ENCODE data around the gene TAGLN3.
A peak's percentile ranks its signal among the peaks of the same experiment; 100 is the strongest.

Gene TAGLN3

DNA sequence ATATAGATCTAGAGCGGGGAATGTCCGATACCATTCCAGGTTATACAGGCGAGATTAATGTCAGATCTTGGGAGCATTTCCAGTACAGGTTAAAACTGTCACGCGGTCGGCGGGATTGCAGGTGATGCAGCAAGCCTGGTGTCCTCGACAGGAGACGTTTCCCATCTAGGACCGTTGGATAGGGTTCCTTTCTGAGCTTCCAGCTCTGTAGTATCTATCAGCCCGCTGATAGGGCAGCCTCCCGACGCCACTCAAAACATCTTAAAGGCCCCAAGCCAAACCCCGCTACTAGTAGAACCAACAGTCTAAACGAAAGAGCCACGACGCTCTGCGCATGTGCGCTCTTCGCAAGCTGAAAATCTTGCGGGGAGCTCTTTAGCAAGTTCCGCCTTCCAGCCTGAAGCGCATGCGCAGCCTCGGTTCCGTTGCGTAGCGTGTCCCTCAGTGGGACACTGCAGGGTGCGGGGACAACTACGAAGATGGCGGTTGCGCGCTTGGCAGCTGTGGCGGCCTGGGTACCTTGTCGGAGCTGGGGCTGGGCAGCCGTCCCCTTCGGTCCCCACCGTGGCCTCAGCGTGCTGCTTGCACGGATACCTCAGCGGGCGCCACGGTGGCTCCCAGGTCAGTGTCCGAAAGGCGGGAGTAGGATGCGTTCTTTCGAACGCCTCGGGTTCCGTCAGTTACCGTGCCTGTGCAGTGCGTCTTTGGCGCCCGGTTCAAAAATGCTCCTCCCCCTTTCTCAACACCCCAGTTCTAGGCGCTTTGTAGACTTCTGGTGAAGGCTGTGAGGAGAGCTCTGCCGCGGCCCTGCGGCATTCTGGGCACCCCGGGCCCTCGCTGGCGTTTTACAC lies 19.9 kb upstream of the TAGLN3 start, which contains the start of gene ABHD10:
ABHD10 (plus strand) TSS at position 444 of the 851 bp plus-strand sequence; CDS start at position 480, 36 bp downstream.
- peak; percentile 80 to 96 (median 94) for DNase-seq

DNA sequence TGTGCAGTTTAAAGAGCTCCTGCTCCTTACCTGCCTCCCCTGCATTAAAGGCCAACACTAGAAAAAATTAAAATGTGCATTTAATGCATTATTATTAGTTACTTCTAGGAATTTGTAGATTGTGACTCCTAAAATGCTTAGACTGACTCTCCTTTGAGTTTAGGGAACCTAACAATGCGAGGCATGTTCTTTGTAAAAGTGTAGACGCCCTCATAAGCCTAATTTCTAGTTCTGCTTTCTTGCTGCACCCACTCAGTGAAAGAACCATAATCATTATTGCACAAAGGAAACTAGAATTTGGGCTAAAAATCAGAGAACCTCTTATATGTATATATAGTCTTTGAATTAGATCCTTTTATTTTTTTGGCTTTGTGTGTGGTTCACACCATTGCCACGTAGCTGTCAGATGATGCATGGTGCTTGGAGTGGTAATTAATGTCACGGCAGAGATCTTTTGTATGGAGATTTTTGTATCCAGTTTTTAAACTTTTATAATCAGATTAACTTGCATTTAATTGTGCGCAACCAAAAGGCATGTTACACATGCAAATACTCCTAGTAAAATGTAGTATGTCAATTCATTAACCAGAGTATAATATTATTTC lies 19.2 kb upstream of the TAGLN3 start:
- no peak for DNase-seq

DNA sequence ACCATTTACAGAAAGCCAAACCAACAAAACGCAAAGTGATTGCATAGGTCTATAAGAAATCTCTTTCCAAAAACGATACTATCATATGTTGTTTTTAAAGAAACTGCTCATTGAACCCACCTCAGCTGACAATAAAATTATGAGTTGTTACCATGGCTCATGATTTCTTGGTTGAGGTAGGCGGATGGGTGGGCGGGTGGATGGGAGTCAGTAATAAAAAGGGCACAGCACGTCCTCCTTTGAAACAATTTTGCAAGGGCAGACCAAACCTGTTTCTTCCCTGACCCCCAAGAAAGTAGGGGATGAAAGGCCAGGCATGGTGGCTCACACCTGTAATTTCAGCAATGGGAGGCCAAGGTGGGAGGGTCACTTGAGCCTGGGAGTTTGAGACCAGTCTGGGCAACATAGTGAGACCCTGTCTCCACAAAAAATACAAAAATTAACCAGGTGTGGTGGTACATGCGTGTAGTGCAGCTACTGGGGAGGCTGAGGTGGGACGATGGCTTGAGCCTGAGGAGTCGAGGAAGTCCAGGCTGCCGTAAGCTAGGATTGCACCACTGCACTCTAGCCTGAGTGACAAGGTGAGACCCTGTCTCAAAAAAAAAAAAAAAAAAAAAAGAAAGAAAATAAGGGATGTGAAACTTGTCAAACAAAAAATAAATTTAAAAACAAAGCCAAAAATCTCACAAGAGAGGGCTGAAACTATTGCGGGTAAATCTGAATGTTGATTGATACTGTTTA lies 17.8 kb upstream of the TAGLN3 start:
- no peak for DNase-seq

DNA sequence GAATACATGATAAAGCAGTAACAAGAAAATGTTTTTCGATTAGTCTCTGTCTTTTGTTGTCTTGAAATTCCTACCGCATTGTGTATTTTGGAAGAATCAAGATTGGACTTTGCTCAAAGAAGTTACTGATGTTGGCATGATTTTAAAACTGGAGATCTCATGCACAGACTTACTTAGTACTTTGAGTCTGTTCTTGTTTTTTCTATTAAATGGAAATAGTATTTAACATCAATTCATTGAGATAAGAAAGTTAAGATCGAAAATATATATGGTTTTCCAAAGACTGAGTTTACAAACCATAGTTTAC lies 17.3 kb upstream of the TAGLN3 start:
- no peak for DNase-seq

DNA sequence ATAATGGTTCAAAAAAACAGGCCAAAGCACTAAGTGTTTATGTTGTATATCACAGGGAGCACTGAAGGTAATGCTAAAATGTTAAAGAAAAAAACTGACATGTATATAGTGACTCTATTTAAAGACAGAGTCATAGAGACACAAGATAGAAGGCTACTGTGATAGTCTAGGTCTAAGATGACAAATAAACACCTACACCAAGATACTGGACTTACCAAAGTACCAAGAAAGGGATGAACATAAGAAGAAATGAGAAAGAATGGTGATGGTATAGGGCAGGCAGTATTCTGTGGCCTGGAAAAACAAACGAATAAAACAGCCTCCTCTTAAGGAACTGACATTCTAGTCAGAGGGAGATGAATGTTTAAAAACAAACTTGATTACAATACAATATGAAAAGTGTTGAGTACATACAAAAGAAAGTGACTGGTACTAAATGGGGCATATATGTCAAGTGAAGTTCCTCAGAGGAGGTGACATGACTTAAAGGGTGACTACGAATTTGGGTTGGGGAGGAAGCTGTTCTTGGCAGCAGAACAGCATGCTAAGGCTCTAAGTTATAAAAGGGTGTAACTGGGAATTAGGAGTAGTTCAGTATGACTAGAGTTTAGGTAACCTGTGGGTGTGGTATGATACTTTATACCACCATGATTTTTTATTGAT lies 14.0 kb upstream of the TAGLN3 start:
- no peak for DNase-seq

DNA sequence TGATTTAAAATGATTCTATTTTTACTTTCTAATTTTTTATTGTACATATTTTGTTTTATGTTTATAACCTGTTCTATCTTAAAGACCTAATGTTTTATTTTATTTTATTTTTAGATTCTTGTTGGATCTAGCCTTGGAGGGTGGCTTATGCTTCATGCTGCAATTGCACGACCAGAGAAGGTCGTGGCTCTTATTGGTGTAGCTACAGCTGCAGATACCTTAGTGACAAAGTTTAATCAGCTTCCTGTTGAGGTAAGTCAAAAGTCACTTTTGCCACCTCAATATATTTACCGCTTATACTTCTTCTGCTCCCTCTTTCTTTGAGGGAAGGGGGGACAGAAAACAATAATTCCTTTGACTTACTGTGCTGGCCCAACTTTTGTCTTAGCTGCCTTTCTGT lies 11.9 kb upstream of the TAGLN3 start:
- DNase-seq, result no peak

DNA sequence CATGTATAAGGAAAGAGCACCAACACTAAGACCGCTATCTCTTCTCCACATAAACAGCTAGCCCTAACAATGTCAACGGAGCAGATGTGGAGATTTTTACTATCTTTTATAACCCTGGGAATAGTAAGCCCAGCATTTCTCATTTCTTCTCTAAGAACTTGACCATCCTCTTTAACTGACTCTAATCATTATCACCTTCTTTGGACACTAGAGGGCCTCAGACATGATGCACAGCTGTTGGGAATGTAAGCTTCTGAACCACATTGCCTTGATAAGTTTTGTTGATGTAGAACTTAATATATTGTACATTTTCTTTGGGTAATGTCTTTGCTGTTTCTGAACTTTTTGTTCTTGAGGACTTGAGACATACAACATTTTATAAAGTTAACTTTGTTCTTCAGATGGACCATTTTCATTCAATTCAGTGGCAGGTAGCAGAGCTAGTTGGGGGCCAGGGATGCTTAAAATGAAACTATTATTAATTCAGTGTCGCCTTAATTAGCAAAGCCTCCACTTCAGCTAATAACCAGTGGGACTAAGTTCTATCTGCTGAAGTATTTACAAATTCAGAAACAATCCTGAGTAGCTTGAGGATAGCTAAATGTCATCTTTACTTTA lies 9.6 kb upstream of the TAGLN3 start:
- DNase-seq, result no peak

DNA sequence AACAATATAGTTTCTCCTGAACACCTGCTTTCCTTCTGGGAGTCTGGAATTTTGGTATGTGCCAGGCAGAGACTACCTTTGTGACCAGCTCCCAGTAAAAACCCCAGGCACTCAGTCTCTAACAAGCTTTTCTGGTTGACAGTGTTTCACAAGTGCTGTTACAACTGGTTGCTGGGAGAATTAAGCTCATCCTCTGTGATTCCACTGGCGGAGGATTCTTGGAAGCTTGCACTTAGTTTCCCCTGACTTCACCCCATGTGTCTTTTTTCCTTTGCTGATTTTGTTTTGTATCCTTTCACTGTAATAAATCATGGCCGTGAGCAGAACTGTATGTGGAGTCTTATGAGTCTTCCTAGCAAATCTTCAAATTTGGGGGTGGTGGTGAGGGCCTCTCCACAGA lies 5.7 kb upstream of the TAGLN3 start:
- no peak for DNase-seq

DNA sequence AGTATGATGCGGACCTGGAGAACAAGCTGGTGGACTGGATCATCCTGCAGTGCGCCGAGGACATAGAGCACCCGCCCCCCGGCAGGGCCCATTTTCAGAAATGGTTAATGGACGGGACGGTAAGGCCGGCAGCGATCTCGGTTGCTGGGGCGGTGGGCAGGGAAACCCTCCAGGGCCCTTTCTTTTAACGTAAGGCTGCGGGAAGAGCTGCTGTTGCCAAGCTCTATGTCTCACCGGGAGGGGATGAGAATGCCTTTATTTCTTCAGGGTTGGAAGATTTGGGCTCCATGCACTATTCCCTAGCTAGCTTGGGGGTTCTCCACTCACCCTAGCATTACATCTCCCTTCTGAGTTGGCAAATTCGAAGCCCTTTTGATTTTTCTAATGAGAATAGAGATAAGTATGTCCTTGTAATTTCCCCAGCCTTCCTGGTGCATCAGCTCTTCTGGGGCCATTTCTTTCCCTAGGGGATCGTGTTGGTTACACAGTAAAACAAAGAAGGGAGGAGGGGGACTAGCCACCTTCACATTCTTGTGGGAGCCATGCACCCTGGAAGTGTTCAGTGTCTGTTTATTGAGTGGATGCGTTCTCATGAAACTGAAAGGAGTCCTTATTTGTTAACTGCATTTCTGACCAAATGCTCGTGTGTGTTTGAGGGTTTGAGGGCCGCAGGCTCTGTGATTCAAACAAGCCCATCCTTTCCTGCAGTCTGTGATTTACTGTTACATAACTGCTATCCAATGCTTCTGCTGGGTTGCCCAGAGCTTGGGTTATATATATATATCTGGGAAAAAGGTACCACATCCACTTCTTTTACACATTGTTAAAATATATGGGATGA lies 982 bp downstream of the TAGLN3 start:
- no peak for DNase-seq

DNA sequence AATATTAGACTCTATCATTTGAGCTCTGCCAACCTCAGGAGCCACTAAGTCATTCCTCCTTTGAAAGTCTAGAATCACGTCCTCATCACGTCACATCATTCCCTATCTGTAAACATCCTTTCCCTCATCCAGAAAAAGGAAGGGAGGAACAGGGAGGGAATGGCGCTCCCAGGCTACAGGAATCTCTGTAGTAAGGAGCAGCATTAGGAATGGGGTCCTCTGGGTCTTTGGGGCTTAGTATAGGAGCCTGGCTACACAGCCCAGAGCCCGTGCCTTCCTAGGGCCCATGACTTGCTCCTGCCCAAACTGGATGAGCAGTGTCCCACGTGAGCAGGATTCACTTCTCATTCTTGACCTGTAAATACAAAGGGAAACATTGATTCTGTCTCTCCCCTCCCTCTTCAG lies 1.6 kb downstream of the TAGLN3 start:
- no peak for DNase-seq

DNA sequence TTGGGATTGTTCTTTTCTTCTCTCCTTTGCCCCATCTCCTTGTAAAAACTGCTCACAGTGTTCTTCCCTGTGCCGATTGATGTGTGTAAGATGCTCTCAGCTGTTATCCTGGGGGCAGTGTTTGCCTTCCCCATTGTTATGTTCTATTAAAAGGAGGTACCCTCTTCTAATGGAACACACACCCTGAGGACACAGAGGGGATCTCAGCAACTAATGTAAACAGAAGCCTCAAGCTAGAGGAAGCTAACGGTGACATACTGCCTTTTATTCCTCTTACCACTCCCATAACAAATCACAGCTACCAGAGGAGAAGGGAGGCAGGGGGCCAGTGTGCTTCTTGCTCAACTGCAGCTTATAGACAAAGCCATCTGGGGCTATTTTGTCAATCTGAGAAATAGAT lies 2.2 kb downstream of the TAGLN3 start:
- no peak for DNase-seq

DNA sequence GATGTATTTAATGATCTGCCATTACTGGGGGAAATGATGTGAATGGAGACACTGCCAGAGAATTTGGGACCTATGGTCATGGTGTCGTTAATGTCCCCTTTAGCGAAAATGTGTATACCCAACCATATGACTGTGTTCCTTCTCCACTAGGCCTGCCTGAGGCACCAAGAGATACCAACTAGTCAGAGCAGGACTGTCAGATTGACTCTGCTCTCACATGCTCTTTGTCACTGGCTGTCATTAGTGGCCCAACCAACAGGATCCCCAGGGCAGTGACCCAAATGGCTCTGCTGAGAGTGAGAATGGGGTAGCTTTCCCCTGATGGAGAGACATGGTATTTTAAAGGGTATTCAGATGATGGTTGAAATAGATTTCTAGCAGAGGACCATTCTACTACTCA lies 2.8 kb downstream of the TAGLN3 start:
- no peak for DNase-seq

DNA sequence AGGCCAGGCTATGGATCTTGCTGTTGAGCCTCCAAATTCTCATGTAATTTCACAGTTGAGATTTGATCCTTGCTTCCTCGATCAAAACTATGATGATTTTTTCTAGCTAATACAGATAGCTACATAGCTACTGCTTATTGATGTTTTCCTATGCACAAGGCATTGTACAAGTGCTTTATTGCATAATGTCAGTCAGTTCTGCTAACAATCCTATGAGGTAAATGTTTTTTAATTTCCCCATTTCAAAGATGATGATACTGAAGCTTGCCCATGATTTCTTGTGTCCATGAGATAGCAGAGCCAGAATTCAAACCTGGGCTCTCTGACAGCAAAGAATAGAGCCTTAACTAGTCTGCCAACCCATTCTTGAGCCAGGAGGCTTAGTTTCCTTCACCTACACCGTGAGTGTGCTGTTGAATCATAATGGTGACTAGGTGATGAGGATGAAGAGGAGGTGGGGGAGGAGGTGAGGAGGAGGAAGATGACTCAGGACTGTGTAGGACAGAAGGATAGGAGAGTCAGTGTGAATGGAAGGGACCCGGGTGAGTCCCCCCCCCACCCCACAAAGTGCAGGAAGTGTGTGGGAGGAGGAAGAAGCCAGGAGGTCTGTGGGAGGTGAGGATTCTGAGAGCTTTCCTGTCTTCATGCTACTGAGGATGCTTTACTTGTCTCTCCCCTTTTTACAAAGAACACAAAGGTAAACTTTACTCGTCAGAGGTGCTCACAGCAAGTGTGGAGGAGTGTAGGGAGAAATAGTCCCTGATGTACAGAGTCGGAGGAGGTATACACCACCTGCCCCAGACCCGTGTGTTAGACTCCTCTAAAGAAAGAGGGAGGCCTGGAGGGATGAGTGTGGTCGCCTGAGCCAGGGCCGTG lies 3.6 kb downstream of the TAGLN3 start:
- peak in 1 of 4 experiments; percentile 4 for DNase-seq

DNA sequence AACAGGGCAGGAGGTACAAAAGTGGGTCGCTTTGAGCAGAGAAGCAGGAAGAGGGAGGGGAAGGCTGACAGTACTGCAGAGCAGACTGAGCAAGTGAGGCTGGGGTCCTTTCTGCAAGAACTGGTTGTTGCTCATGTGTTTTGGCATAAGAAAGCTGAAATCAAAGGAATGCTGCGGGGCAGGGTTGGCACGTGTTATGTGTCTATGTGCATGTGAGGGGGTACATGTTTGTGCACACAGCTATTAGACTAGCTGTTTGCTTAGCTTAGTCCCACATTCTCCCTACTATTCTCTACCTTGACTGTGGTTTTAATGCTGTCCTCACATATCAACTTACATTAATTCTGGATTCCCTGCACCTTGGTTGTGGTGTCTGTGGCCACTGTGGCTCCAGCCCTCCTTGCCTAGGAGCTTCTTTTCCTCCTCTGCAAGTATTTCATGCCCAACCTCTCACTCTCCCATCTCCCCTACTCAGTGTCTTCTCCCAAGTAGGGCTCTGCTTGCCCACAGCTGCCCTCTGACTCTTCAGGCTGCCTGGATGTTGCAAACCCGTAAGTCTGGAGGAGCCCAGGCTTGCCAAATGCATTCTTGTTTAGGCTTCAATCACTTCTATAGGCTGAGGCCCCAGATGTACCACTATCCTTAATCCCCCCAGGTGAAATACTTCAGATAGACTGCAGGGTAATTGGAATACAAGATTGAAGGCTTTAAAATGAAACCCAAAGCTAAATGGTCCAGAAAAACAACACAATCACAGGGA lies 4.8 kb downstream of the TAGLN3 start:
- DNase-seq, result no peak

DNA sequence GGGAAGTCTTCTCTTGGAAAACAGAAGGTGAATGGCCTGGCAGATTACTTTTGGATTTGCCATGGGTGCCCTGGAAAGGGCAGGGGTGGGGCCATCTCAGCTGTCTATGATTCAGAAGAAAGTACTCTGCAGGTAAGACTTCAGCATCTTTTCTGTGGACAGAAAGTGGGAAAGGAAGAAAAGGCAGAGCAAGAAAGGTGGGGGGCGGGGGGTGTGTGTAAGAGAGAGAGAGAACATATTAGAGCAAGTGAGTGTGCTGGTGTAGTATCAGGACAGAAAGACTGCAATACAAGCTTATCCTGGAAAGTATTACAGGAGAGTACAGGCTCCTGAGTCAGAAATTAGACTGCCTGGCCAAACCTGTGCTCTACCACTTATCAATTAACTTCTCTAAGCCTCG lies 5.5 kb downstream of the TAGLN3 start:
- DNase-seq, result no peak

DNA sequence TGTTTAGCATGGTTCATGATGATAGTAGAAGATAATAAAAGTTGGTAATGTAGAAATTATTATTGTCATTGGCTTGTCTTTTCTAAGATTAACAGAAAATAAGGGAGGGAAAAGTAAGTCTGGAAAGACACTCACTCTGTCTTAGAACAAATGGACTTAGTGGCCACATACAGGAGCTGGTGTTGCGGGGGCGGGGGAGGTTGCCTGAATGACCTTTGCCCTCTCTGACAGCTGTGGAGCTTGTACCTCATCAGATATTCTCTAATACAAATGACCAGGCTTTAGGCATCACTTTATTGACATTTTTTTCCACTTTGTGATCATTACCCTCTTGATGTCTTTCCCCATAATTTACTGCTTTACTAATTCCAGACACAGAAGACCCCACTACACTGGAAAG lies 5.9 kb downstream of the TAGLN3 start:
- no peak for DNase-seq

DNA sequence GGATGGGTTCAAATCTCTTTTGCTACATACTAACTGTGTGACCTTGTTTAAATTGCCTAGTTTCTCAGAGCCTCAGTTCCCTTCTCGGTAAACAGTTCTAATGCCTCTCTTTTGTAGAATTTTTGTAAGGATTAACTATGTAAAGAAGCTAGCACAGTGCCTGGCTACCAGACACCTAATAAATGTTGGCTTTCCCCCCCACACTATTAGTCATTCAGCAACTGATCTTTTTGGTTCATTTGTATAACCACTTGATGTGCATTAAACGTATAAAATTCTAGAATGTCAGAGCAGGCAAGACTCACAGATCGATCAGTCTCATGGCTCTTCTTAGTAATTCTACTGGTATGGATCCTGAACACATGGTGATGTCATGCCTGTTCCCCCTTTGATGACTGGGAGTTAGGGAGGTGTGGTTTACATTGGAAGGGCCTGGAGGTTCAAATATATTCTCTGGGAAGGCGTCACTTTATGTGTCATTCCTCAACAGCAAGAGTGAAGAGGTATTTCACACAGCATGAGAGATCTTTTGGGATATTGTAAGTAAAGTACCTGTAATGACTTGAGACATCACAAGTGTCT lies 6.5 kb downstream of the TAGLN3 start:
- DNase-seq, result no peak

DNA sequence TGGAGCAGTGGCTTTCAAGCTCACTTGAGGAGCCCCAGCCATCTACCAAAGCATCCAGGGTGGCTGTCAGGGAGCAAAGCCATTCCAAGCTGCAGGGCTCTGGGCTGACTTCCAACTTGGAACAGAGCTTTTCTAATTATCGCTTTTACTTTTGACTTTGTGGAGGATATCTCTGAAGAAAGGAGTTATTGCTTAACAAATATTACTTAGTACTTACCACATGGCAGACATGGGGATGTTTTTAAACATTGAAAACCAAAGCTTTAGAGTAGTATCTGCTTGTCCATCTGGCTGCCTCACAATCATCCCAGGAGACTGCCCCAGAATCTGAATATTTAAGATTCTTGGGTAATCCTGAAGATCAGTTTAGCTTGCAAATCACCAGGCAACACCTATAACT lies 8.9 kb downstream of the TAGLN3 start:
- no peak for DNase-seq

DNA sequence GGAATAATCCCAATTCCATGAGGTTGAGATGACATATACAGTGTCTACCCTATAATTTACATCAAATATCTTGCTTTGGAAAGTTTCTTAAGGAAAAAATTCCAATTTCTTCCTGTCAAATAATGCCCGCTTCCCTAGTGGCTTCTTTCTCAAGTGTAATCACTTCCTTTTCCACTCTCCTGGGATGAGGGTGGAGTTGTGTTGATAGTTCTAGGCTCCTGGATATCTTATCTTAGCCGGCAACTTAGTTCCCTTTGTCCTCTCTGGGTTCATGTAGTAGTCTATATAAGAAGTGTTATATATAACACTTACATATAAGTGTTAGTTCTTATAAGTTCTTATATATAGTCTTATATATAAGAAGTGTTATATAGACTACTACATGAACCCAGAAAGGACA lies 10.9 kb downstream of the TAGLN3 start:
- DNase-seq, result no peak

DNA sequence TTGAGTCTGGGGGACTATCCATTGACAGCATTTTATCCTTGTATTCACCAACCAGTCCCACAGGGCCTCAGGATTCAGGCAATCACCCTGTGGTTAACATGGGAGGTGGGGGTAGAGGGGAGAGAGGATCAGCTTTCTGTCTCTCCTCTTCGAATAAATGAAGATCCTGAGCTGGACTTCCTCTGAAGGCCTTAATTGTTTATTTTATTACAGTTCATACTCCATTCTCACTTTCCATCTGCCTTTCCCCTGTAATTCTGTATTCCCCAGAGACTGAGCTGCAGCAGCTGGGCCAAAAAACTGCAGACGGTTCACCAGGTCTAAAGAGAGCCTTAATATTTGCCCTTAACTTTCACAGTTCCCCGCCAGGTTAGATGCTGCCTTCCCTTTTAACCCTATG lies 11.9 kb downstream of the TAGLN3 start:
- no peak for DNase-seq

All from activated naive CD4-positive, alpha-beta T cell (primary cell).